Bronchial epithelial cell (primary cell): ENCODE measurements around the gene SRPK2. TPM values are rescaled to one million over a fixed set of nuclear protein-coding genes. Genes with fewer than 3 reads are reported as not detected.

Source experiments
- DNase-seq: peaks from one replicate; pipeline ENCODE4 v3.0.0-alpha.2; 2010; ENCODE audit warnings: low read depth
- FAIRE-seq: peaks from 2 replicates; lab custom pipeline; 2011; peaks lifted over from hg19 to GRCh38; lab: Jason Lieb, UNC
- H3K27me3 ChIP-seq: 2 replicates; pipeline ENCODE4 v1.5.1; 2011; ENCODE audit warnings: low read length; ENCODE audit not compliant: control insufficient read depth, insufficient read depth
- H3K36me3 ChIP-seq: 2 replicates; pipeline ENCODE4 v1.5.1; 2011; ENCODE audit warnings: low read length; ENCODE audit not compliant: control insufficient read depth, insufficient read depth
- H3K4me3 ChIP-seq: 2 replicates; pipeline ENCODE4 v1.5.1; 2011; ENCODE audit warnings: mild to moderate bottlenecking, low read depth, low read length, control low read depth
- CTCF ChIP-seq: IDR thresholded peaks from 2 replicates; pipeline ENCODE4 v1.5.1; 2011; ENCODE audit warnings: mild to moderate bottlenecking, moderate library complexity, low read length, control low read depth, inconsistent platforms; ENCODE audit not compliant: insufficient read depth, severe bottlenecking
- total RNA-seq: library from RNA; depleted of rRNA; stranded (reverse); fragments of >200 nt; gene quantifications from 2 replicates; pipeline ENCODE4 v1.2.1, GENCODE V29; 2014

The SRPK2 gene
- total RNA-seq, 1 donor from 2014 or later, result 43.4 TPM

- no peaks in the 10 kb centered on the region for H3K36me3 ChIP-seq
- H3K27me3 ChIP-seq, result no peaks in the 10 kb centered on the region
- DNase-seq (no peak), FAIRE-seq (no peak)
- H3K4me3 ChIP-seq, result no peak overlapping the region
- TF ChIP-seq CTCF, result no peak
Observed at GRCh38 chr7:105228555-105228954, 160.2 kb downstream of the SRPK2 start.

DNA sequence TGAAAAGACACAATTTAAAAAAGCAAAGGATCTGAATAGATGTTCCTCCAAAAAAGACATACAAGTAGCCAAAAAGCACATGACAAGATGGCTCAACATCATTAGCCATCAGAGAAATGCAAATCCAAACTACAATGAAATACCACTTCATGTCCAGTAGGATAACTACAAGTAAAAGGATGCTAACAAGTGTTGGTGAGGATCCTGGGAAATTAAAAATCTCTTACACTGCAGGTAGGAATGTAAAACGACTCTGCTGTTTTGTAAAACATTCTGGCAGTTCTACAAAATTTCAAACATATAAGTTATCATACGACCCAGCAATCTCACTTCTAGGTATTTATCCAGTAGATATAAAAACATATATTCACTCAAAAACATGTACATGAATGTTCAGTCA, 161.3 kb downstream of the SRPK2 start:
- DNase-seq (no peak), FAIRE-seq (no peak)
- H3K36me3 ChIP-seq, result no peaks in the 10 kb centered on the region
- H3K4me3 ChIP-seq, result no peak overlapping the region
- TF ChIP-seq CTCF, result no peak
- H3K27me3 ChIP-seq, result no peaks in the 10 kb centered on the region

DNA sequence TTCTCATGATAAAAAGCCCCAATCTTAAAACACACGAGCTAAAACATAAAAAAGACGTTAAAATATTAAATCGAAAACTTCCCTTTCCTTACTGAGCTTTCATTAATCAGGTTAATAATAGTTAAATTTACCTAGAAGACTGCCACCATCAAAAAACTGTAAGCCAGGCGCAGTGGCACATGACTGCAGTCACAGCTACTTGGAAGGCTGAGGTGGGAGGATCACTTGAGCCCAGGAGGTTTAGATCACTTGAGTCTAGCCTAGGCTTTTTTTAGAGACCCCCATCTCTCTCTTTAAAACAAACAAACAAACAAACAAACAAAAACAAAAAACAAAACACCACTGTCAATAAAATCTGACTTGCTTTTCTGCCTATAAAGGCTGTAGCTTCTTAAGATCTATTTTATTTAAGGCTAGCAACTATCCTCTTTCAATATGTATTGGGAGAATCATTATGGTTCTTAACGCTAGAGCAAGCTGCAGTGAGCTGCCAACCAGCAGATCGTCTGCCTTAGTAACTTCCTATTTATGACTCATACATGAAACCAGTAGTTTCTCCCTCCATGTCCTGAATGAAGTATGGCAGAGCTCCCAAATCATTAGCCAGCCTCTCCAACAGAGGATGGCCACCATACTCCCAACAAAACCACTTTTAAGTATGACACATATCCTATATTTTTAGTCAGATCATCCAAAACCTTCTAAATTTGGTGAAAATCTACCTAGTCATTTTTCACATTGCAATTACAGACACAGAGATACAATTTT, 163.7 kb downstream of the SRPK2 start:
- peak; percentile 96 for DNase-seq
- no peaks in the 10 kb centered on the region for H3K36me3 ChIP-seq
- H3K4me3 ChIP-seq, result no peak overlapping the region
- FAIRE-seq, result no peak
- H3K27me3 ChIP-seq, result no peaks in the 10 kb centered on the region
- TF ChIP-seq CTCF, result no peak

DNA sequence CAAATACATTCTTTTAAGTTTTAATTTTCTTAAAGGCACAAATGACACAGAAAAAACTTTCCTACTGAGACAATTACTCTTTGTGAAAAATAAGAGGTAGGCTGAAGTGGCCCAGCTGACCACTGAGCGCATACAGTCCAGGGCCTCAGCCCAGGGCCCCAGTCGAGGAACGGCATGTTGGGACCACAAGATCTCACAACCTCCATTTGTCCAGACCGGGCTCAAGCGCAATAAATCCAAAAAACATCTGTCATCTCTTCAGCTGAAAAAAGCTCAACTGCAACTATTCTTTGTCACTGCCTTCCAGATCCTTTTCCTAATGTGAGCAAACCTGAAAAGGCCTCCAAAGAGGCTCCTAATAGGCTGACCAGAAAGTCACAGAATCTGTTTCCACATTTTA, 165.8 kb downstream of the SRPK2 start:
- H3K27me3 ChIP-seq, result no peaks in the 10 kb centered on the region
- H3K4me3 ChIP-seq, result no peak overlapping the region
- DNase-seq (no peak), FAIRE-seq (no peak)
- H3K36me3 ChIP-seq, result no peaks in the 10 kb centered on the region
- TF ChIP-seq CTCF, result no peak

DNA sequence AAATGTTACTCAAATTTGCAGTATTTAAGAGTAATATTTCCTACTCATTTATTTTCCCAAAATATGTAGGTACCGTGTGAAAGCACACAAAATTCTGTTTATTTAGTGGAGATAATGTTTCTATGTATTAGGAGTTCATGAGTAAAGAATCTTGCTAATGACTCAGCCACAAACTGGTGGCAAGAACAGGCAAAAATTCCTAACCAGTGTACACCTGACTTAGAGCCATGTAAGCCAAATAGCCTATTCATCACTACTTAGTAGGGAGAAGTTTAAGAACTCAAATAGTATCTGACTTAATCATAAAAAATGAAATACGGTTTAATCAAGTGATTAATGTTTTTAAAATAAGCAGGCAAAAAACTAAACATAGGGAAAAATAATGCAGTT, 169.0 kb downstream of the SRPK2 start:
- FAIRE-seq, result no peak
- no peak for TF ChIP-seq CTCF
- H3K27me3 ChIP-seq, result no peaks in the 10 kb centered on the region
- no peaks in the 10 kb centered on the region for H3K36me3 ChIP-seq
- DNase-seq, result peak; percentile 99
- no peak overlapping the region for H3K4me3 ChIP-seq
